Measurements from ENCODE around the gene ERGIC1. TPM values are rescaled to one million over a fixed set of nuclear protein-coding genes. Genes with fewer than 3 reads are reported as not detected.

The ERGIC1 gene
- total and polyA plus RNA-seq, 10 of the 15 experiments (the other 5 are each of a cell fraction or from before 2014, with no cell fraction given) = 8.8 to 104 (median 76.3) TPM

- TF ChIP-seq ZBTB40 (IDR thresholded peaks at IDR 0.05; ENCODE audit: borderline replicate concordance) = no peak
- no peak for TF ChIP-seq NFYA (IDR thresholded peaks at IDR 0.05; ENCODE audit: borderline replicate concordance, low read depth, low read length)
- no peak for TF ChIP-seq CBX5 (IDR thresholded peaks at IDR 0.05; ENCODE audit: low read depth)
- no peak for TF ChIP-seq NFYB (IDR thresholded peaks at IDR 0.05; ENCODE audit: insufficient read depth, low read depth, low read length)
- no peak for TF ChIP-seq PRDM15 (CRISPR knock-in tag; IDR thresholded peaks at IDR 0.05)
- TF ChIP-seq SMARCA5 (IDR thresholded peaks at IDR 0.05) = no peak
- TF ChIP-seq POLR2AphosphoS5 (IDR thresholded peaks at IDR 0.05; ENCODE audit: low read length) = no peak
- TF ChIP-seq RELB (IDR thresholded peaks at IDR 0.05; ENCODE audit: low read depth) = no peak
- no peak for TF ChIP-seq ZBTB4 (CRISPR knock-in tag; IDR thresholded peaks at IDR 0.05)
- TF ChIP-seq REST (IDR thresholded peaks at IDR 0.05; ENCODE audit: low read depth, low read length) = no peak
- no peak for TF ChIP-seq NFXL1 (IDR thresholded peaks at IDR 0.05; ENCODE audit: borderline replicate concordance)
- no peak for TF ChIP-seq FOXK2 (IDR thresholded peaks at IDR 0.05)
Observed at GRCh38 chr5:172925336-172925948, 91.4 kb downstream of the ERGIC1 start (continued).
